Endothelial cell of umbilical vein (primary cell): ENCODE results near the gene SSUH2. TPM values are rescaled to one million over a fixed set of nuclear protein-coding genes. Genes with fewer than 3 reads are reported as not detected.

ENCODE experiments used
- BruUV-seq: library from RNA; stranded (reverse); fragments of 400-500 nt; replicated peaks from 2 replicates; lab custom pipeline; 2021; lab: Mats Ljungman, UMichigan
- CTCF ChIA-PET: fragments of 300-600, 350-600 bp; sonication (Branson Sonifier 250); formaldehyde crosslinking; loops from one replicate; lab custom pipeline; 2021; ENCODE audit warnings: antibody characterized with exemption, inconsistent platforms; lab: Charles Lee
- POLR2A ChIA-PET: fragments of 300-600, 350-600 bp; sonication (Branson Sonifier 250); formaldehyde crosslinking; loops from one replicate; lab custom pipeline; 2021; ENCODE audit warnings: antibody characterized with exemption, inconsistent platforms; lab: Charles Lee
- DNase-seq: peaks from one replicate; pipeline ENCODE4 v3.0.0-alpha.2; 2011; ENCODE audit warnings: low read depth, low spot score
- FAIRE-seq: peaks from 2 replicates; lab custom pipeline; 2011; peaks lifted over from hg19 to GRCh38; lab: Jason Lieb, UNC
- H2AFZ ChIP-seq: 2 replicates; pipeline ENCODE4 v1.6.0; 2012; ENCODE audit warnings: low read depth, low read length, control low read depth, inconsistent platforms
- H3K27ac ChIP-seq: 2 replicates; pipeline ENCODE4 v1.5.1; 2011; ENCODE audit warnings: low read depth, mild to moderate bottlenecking, control low read depth, low read length, moderate library complexity; ENCODE audit not compliant: insufficient read depth
- H3K27me3 ChIP-seq, 2 experiments: 2 replicates each; pipeline versions ENCODE4 v1.6.0 to v1.6.1; 2011; ENCODE audit warnings: low read length in 2 of 2, mixed read lengths in 1 of 2; ENCODE audit not compliant: control insufficient read depth in 2 of 2, insufficient read depth in 2 of 2
- H3K36me3 ChIP-seq, 2 experiments: 2 replicates in 1 of 2; 3 replicates in 1 of 2; pipeline ENCODE4 v1.5.1; 2011; ENCODE audit warnings: low read length in 2 of 2, mild to moderate bottlenecking in 1 of 2, moderate library complexity in 1 of 2; ENCODE audit not compliant: control insufficient read depth in 2 of 2, insufficient read depth in 2 of 2; ENCODE audit errors: extremely low read depth in 1 of 2
- H3K4me1 ChIP-seq: 3 replicates; pipeline ENCODE4 v1.5.1; 2011; ENCODE audit warnings: mild to moderate bottlenecking, low read length; ENCODE audit not compliant: control insufficient read depth, insufficient read depth; ENCODE audit errors: extremely low read depth
- H3K4me2 ChIP-seq: 2 replicates; pipeline ENCODE4 v1.6.1; 2011; ENCODE audit warnings: low read length, control low read depth, mixed read lengths; ENCODE audit not compliant: insufficient read depth
- H3K4me3 ChIP-seq, 3 experiments: fragments of 200-600 bp in 1 of 3; sonication (generic), shearing (Covaris generic) in 1 of 3; replicated peaks in 1 of 3; 2 replicates each; pipeline ENCODE4 v1.5.1; 2011 to 2016; ENCODE audit warnings: control low read depth in 3 of 3, low read length in 3 of 3, mild to moderate bottlenecking in 2 of 3, inconsistent platforms in 1 of 3, low read depth in 1 of 3, moderate library complexity in 1 of 3; ENCODE audit not compliant: insufficient read depth in 1 of 3
- H3K79me2 ChIP-seq: 2 replicates; pipeline ENCODE4 v1.6.0; 2012; ENCODE audit warnings: low read length, inconsistent platforms; ENCODE audit not compliant: control insufficient read depth, insufficient read depth
- H3K9ac ChIP-seq: replicated peaks from 2 replicates; pipeline ENCODE3; 2011; ENCODE audit warnings: low read length, control low read depth; ENCODE audit not compliant: insufficient read depth; ENCODE audit errors: extremely low read depth
- H3K9me1 ChIP-seq: replicated peaks from 3 replicates; pipeline ENCODE4 v1.6.0; 2011; ENCODE audit warnings: mild to moderate bottlenecking, low read length; ENCODE audit not compliant: control insufficient read depth, insufficient read depth; ENCODE audit errors: extremely low read depth
- H3K9me3 ChIP-seq: replicated peaks from 2 replicates; pipeline ENCODE4 v1.5.1; 2012; ENCODE audit warnings: low read length, inconsistent platforms; ENCODE audit not compliant: control insufficient read depth, insufficient read depth
- H4K20me1 ChIP-seq: replicated peaks from 2 replicates; pipeline ENCODE3; 2011; ENCODE audit warnings: mild to moderate bottlenecking, low read length; ENCODE audit not compliant: control insufficient read depth, insufficient read depth; ENCODE audit errors: extremely low read depth
- CTCF ChIP-seq, 2 donors: IDR thresholded peaks; 1 replicate in 1 of 2; 2 replicates in 1 of 2; pipeline ENCODE4 v1.5.1; 2011; ENCODE audit warnings: low read length in 2 of 2, mild to moderate bottlenecking in 2 of 2, moderate library complexity in 2 of 2, control low read depth in 1 of 2, inconsistent platforms in 1 of 2, low read depth in 1 of 2; ENCODE audit not compliant: insufficient read depth in 1 of 2; ENCODE audit errors: extremely low read depth in 1 of 2
- EZH2 ChIP-seq: IDR thresholded peaks from 2 replicates; pipeline ENCODE4 v1.6.1; 2012; ENCODE audit warnings: borderline replicate concordance, low read depth, mild to moderate bottlenecking, moderate library complexity, low read length, inconsistent platforms; ENCODE audit not compliant: severe bottlenecking
- FOS ChIP-seq: IDR thresholded peaks from 2 replicates; pipeline ENCODE4 v1.6.1; 2011; ENCODE audit warnings: mild to moderate bottlenecking, low read length, moderate library complexity, borderline replicate concordance; ENCODE audit not compliant: insufficient read depth
- GATA2 ChIP-seq: IDR thresholded peaks from 2 replicates; pipeline ENCODE4 v1.7.0; 2011; ENCODE audit warnings: low read depth, mild to moderate bottlenecking, moderate library complexity, mixed read lengths, low read length; ENCODE audit not compliant: insufficient read length, insufficient read depth
- JUN ChIP-seq: IDR thresholded peaks from 2 replicates; pipeline ENCODE4 v1.6.1; 2011; ENCODE audit warnings: borderline replicate concordance, low read depth; ENCODE audit not compliant: insufficient read length, insufficient read depth
- MAX ChIP-seq: IDR thresholded peaks from 2 replicates; pipeline ENCODE4 v1.6.1; 2011; ENCODE audit not compliant: insufficient read depth, insufficient read length
- MYC ChIP-seq: IDR thresholded peaks from one replicate; pipeline ENCODE4 v1.6.1; 2011; ENCODE audit warnings: mild to moderate bottlenecking, low read depth, low read length
- POLR2A ChIP-seq: IDR thresholded peaks from 2 replicates; pipeline ENCODE4 v1.6.1; 2012; ENCODE audit warnings: low read depth, mild to moderate bottlenecking, control low read depth, low read length
- POLR2AphosphoS5 ChIP-seq: IDR thresholded peaks from 2 replicates; pipeline ENCODE4 v1.6.1; 2012; ENCODE audit warnings: low read depth, mild to moderate bottlenecking, control low read depth, low read length, moderate library complexity; ENCODE audit not compliant: insufficient read depth
- dilution Hi-C: fragments of 300-500 bp; cut with MboI; formaldehyde crosslinking; loops from one replicate; pipeline ENCODE4 v1.15.0; 2019; ENCODE audit warnings: low sequenced_read_pairs; ENCODE audit not compliant: extremely low pct_ligation_motif_present
- intact Hi-C: fragments of 100-400 bp; cut with micrococcal nuclease; formaldehyde crosslinking; loops from one replicate; pipeline ENCODE4 v1.10.0; 2022
- polyA plus RNA-seq, 4 experiments: library from polyadenylated mRNA; depleted of rRNA in 3 of 4; stranded (reverse) in 3 of 4; unstranded in 1 of 4; fragments of >200 nt; gene quantifications; 2 replicates each; pipeline versions ENCODE4 v1.2.1 to v1.2.3, GENCODE V29; 2011 to 2012; ENCODE audit warnings: missing spikeins in 1 of 4
- total RNA-seq: library from RNA; stranded (reverse); gene quantifications from 2 replicates; pipeline ENCODE4 v1.2.3, GENCODE V29; 2021

Gene SSUH2
- total and polyA plus RNA-seq, 2 donors (not counting 3 experiments of a cell fraction or from before 2014, with no cell fraction given), result 0.44 TPM; not detected in 1

DNA sequence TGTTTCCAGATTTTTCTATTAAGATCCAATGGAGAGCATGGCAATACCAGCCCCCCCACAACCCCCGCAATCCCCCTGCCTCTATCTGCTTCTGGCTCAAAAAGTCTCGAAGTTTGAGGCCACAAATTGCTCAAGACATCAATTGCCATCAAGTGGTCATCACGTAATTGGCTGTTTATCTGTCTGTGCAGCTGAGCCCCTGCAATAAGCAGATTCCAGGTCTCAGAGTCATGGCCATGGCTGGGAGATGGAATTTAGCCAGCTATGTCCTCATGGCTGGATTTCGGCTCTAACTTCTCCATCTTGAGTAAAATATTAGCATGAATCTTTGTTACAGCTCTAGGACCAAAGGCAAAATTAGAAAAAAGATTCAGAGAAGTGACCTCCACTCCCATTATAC, 22.7 kb downstream of the SSUH2 start:
- TF ChIP-seq JUN (no peak), FOS (no peak), GATA2 (no peak), EZH2 (no peak), POLR2AphosphoS5 (no peak), CTCF (IDR thresholded peaks at IDR 0.05; ENCODE audit: extremely low read depth in 1 of 2, insufficient read depth in 1 of 2, low read depth in 1 of 2, low read length in 2 of 2) (no peak), MYC (no peak), POLR2A (no peak), MAX (no peak)
- Histone ChIP-seq H3K27ac (no peak overlapping the region), H3K9me1 (no peaks in the 10 kb centered on the region), H3K4me1 (peaks cover 4% of the 10 kb centered on the region), H3K9ac (no peak overlapping the region), H3K4me3 (no peak overlapping the region), H3K9me3 (no peaks in the 10 kb centered on the region), H3K79me2 (no peaks in the 10 kb centered on the region), H3K27me3 (no peaks in the 10 kb centered on the region), H2AFZ (no peak overlapping the region), H3K4me2 (no peak overlapping the region), H3K36me3 (no peaks in the 10 kb centered on the region), H4K20me1 (no peaks in the 10 kb centered on the region)
- POLR2A ChIA-PET, result no interaction called here
- CTCF ChIA-PET, result interaction anchor here (0.8 to 5.4 kb wide), 9 partner anchors 15 to 320 kb away, joined by 3 to 74 read pairs (median 7); partner anchors contain the start of gene LMCD1
- FAIRE-seq, result no peak
- intact Hi-C loops (loop anchor here (2.0 to 5.0 kb wide), 3 partner anchors 120 to 385 kb away; partner anchors contain the start of gene LMCD1), dilution Hi-C loops (no loop called here)
- BruUV-seq, result no TSS peak
- no peak for DNase-seq
